Measurements from ENCODE around the gene ZNF579.

DNA sequence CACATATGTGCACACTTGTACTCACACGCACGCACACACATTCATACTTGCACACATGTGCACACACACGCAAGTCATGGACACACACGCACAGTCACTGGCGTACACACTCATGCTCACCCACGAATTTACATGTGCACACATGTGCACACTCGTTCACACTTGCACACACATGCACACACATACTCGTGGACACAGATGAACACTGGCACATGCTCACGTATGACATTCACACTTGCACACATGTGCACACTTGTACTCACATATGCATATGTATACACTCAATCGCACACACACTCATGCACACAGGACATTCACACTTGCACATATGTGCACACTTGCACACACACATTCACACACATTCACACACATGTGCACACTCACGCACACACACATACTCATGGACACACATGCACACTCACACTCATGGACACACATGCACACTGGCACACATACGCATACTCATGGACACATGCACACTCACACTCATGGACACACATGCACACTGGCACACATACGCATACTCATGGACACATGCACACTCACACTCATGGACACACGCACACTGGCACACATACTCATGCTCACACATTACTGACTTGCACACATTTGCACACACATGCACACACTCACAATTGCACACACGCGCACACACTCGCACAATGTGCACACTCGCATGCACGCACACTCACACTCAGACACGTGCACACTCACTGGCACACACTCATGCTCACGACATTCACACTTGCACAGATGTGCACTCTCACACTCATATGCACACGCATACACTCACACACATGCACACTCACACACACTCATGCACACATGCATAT is 53.2 kb downstream of the ZNF579 start:
- TF ChIP-seq PAX5 (IDR thresholded peaks at IDR 0.05; ENCODE audit: insufficient read depth, low read length, severe bottlenecking) (no peak), POLR2A (IDR thresholded peaks at IDR 0.05; ENCODE audit: low read depth, low read length) (no peak), SPI1 (IDR thresholded peaks at IDR 0.05; ENCODE audit: low read depth, low read length) (no peak), POLR2AphosphoS5 (IDR thresholded peaks at IDR 0.05; ENCODE audit: low read depth, low read length) (no peak)
